ENCODE results near the gene PTPRK.
"Not testable (repeated sequence)": the region's sequence is repeated elsewhere in the genome, so short reads cannot be mapped to it uniquely, and the experiment has no call there.

The PTPRK gene

GRCh38 chr6:128437685-128438084 lies 82.7 kb downstream of the PTPRK start:
- DNase-seq: no peak

GRCh38 chr6:128434752-128435151 lies 85.6 kb downstream of the PTPRK start:
- DNase-seq: not testable (repeated sequence)

GRCh38 chr6:128432394-128432793 lies 88.0 kb downstream of the PTPRK start:
- DNase-seq: no peak

GRCh38 chr6:128427139-128427538 lies 93.3 kb downstream of the PTPRK start:
- DNase-seq: no peak

GRCh38 chr6:128425856-128426255 lies 94.5 kb downstream of the PTPRK start:
- no peak for DNase-seq

GRCh38 chr6:128422871-128423270 lies 97.5 kb downstream of the PTPRK start:
- DNase-seq: no peak

GRCh38 chr6:128422200-128422599 lies 98.2 kb downstream of the PTPRK start:
- DNase-seq: no peak

- no peak for DNase-seq
Observed at GRCh38 chr6:128421788-128422187, 98.6 kb downstream of the PTPRK start.

GRCh38 chr6:128417698-128418097 lies 102.7 kb downstream of the PTPRK start:
- DNase-seq: no peak

- no peak for DNase-seq
Observed at GRCh38 chr6:128415387-128415786, 105.0 kb downstream of the PTPRK start.

GRCh38 chr6:128414943-128415342 lies 105.5 kb downstream of the PTPRK start:
- no peak for DNase-seq

- DNase-seq: no peak
Observed at GRCh38 chr6:128413291-128413690, 107.1 kb downstream of the PTPRK start.

- DNase-seq: no peak
Observed at GRCh38 chr6:128412680-128413079, 107.7 kb downstream of the PTPRK start.

GRCh38 chr6:128410584-128410983 lies 109.8 kb downstream of the PTPRK start:
- DNase-seq: no peak

GRCh38 chr6:128409003-128409402 lies 111.4 kb downstream of the PTPRK start:
- DNase-seq: no peak

GRCh38 chr6:128406453-128406852 lies 113.9 kb downstream of the PTPRK start:
- no peak for DNase-seq

- DNase-seq: no peak
Observed at GRCh38 chr6:128403618-128404444, 116.6 kb downstream of the PTPRK start.

GRCh38 chr6:128400875-128401274 lies 119.5 kb downstream of the PTPRK start:
- no peak for DNase-seq

GRCh38 chr6:128397996-128398395 lies 122.4 kb downstream of the PTPRK start:
- DNase-seq: no peak

GRCh38 chr6:128395596-128395995 lies 124.8 kb downstream of the PTPRK start:
- DNase-seq: no peak

- DNase-seq: no peak
Observed at GRCh38 chr6:128395188-128395587, 125.2 kb downstream of the PTPRK start.

GRCh38 chr6:128394167-128394566 lies 126.2 kb downstream of the PTPRK start:
- DNase-seq: no peak

- no peak for DNase-seq
Observed at GRCh38 chr6:128389820-128390534, 130.4 kb downstream of the PTPRK start.

GRCh38 chr6:128388380-128388779 lies 132.0 kb downstream of the PTPRK start:
- DNase-seq: no peak

All from stimulated activated CD4-positive, alpha-beta T cell treated with anti-CD3 and anti-CD28 coated beads, Interleukin-4, amount 100 ng/mL, for 24 hours (primary cell).